IMR-90 (cell line): ENCODE measurements around the gene CD207. TPM values are rescaled to one million over a fixed set of nuclear protein-coding genes. Genes with fewer than 3 reads are reported as not detected.

Experiments
- ATAC-seq: fragments of 200-7000 bp; cut with Tn5 transposase; 2 replicates; pipeline ENCODE4 v1.9.1; 2020; ENCODE audit warnings: low read depth, mild to moderate bottlenecking, moderate library complexity
- BruUV-seq: library from RNA; stranded (reverse); fragments of 400-500 nt; replicated peaks from 2 replicates; lab custom pipeline; 2021; lab: Mats Ljungman, UMichigan
- CTCF ChIA-PET: fragments of 300-600 bp; formaldehyde crosslinking; extraction: SDS; loops from one replicate; lab custom pipeline; 2021; ENCODE audit warnings: antibody characterized with exemption; lab: Yijun Ruan, JAX
- POLR2A ChIA-PET: fragments of 300-600 bp; sonication (Branson Sonifier 250); formaldehyde crosslinking; loops from one replicate; lab custom pipeline; 2022; ENCODE audit warnings: antibody characterized with exemption; ENCODE audit not compliant: unreplicated experiment; lab: Charles Lee
- DNase-seq: peaks from one replicate; pipeline ENCODE4 v3.0.0; 2013
- H2AFZ ChIP-seq: replicated peaks from 2 replicates; pipeline ENCODE3; 2013; ENCODE audit warnings: low read length, mild to moderate bottlenecking; ENCODE audit not compliant: poor library complexity
- H2AK5ac ChIP-seq: 2 replicates; pipeline ENCODE4 v1.6.1; 2013; ENCODE audit warnings: low read depth, low read length, inconsistent platforms
- H2AK9ac ChIP-seq: replicated peaks from 2 replicates; pipeline ENCODE3; 2013; ENCODE audit warnings: mild to moderate bottlenecking, low read depth, low read length, moderate library complexity; ENCODE audit not compliant: poor library complexity
- H2BK120ac ChIP-seq: 2 replicates; pipeline ENCODE4 v1.6.1; 2013; ENCODE audit warnings: low read depth, low read length, inconsistent platforms
- H2BK15ac ChIP-seq: 3 replicates; pipeline ENCODE4 v1.6.1; 2013; ENCODE audit warnings: low read depth, low read length, inconsistent platforms
- H2BK20ac ChIP-seq: 2 replicates; pipeline ENCODE4 v1.6.1; 2013; ENCODE audit warnings: low read depth, mild to moderate bottlenecking, inconsistent platforms, low read length, moderate library complexity
- H2BK5ac ChIP-seq: 2 replicates; pipeline ENCODE4 v1.6.1; 2013; ENCODE audit warnings: mild to moderate bottlenecking, low read depth, low read length, inconsistent platforms; ENCODE audit not compliant: poor library complexity, severe bottlenecking
- H3K14ac ChIP-seq: replicated peaks from 2 replicates; pipeline ENCODE4 v1.6.1; 2013; ENCODE audit warnings: low read depth, low read length, inconsistent platforms
- H3K18ac ChIP-seq: 2 replicates; pipeline ENCODE4 v1.6.1; 2013; ENCODE audit warnings: low read depth, low read length, control low read depth
- H3K23ac ChIP-seq: 2 replicates; pipeline ENCODE4 v1.6.1; 2013; ENCODE audit warnings: low read depth, low read length, inconsistent platforms
- H3K27ac ChIP-seq: 2 replicates; pipeline ENCODE4 v1.5.1; 2013; ENCODE audit warnings: mild to moderate bottlenecking, control low read depth, low read length; ENCODE audit not compliant: insufficient read depth
- H3K27me3 ChIP-seq: 2 replicates; pipeline ENCODE4 v1.6.1; 2013; ENCODE audit warnings: low read length; ENCODE audit not compliant: control insufficient read depth, insufficient read depth
- H3K36me3 ChIP-seq: 2 replicates; pipeline ENCODE4 v1.6.1; 2013; ENCODE audit warnings: low read length, mixed read lengths; ENCODE audit not compliant: control insufficient read depth, insufficient read depth
- H3K4ac ChIP-seq: 2 replicates; pipeline ENCODE4 v1.6.1; 2013; ENCODE audit warnings: low read depth, low read length, inconsistent platforms
- H3K4me1 ChIP-seq: 2 replicates; pipeline ENCODE4 v1.6.1; 2013; ENCODE audit warnings: low read length, mixed read lengths; ENCODE audit not compliant: control insufficient read depth, insufficient read depth
- H3K4me2 ChIP-seq: 2 replicates; pipeline ENCODE4 v1.6.1; 2013; ENCODE audit warnings: low read depth, mild to moderate bottlenecking, control low read depth, low read length, moderate library complexity
- H3K4me3 ChIP-seq: 2 replicates; pipeline ENCODE4 v1.5.1; 2013; ENCODE audit warnings: low read depth, mild to moderate bottlenecking, control low read depth, low read length, moderate library complexity; ENCODE audit not compliant: insufficient read depth
- H3K56ac ChIP-seq: 2 replicates; pipeline ENCODE4 v1.6.1; 2013; ENCODE audit warnings: low read length, inconsistent platforms; ENCODE audit not compliant: insufficient read depth; ENCODE audit errors: extremely low read depth
- H3K79me1 ChIP-seq, 2 experiments: 2 replicates each; pipeline ENCODE4 v1.6.1; 2013; ENCODE audit warnings: low read length in 2 of 2, inconsistent platforms in 1 of 2, low read depth in 1 of 2
- H3K9ac ChIP-seq: 2 replicates; pipeline ENCODE4 v1.6.1; 2013; ENCODE audit warnings: low read depth, low read length, control low read depth
- H3K9me1 ChIP-seq: 2 replicates; pipeline ENCODE4 v1.6.1; 2013; ENCODE audit warnings: low read length, inconsistent platforms; ENCODE audit not compliant: insufficient read depth
- H3K9me3 ChIP-seq: 2 replicates; pipeline ENCODE4 v1.6.1; 2013; ENCODE audit warnings: low read length; ENCODE audit not compliant: control insufficient read depth, insufficient read depth
- H4K20me1 ChIP-seq: 2 replicates; pipeline ENCODE4 v1.6.1; 2013; ENCODE audit warnings: low read length, inconsistent platforms; ENCODE audit not compliant: insufficient read depth
- H4K5ac ChIP-seq: 2 replicates; pipeline ENCODE4 v1.6.1; 2013; ENCODE audit warnings: mild to moderate bottlenecking, low read depth, low read length, control low read depth
- H4K8ac ChIP-seq, 2 experiments: 2 replicates each; pipeline ENCODE4 v1.6.1; 2013; ENCODE audit warnings: low read depth in 2 of 2, low read length in 2 of 2, control low read depth in 1 of 2, inconsistent platforms in 1 of 2
- H4K91ac ChIP-seq: 2 replicates; pipeline ENCODE4 v1.6.1; 2013; ENCODE audit warnings: low read depth, low read length, inconsistent platforms; ENCODE audit not compliant: insufficient read depth
- FOS ChIP-seq: fragments of 150-350 bp; IDR thresholded peaks from 2 replicates; pipeline ENCODE4 v1.6.1; 2016; ENCODE audit warnings: low read depth, low read length
- MAZ ChIP-seq: IDR thresholded peaks from 2 replicates; pipeline ENCODE4 v1.6.1; 2012; ENCODE audit warnings: low read depth, mild to moderate bottlenecking, low read length, improper control_type of control experiment, moderate library complexity, borderline replicate concordance
- WGBS, 2 experiments: methylation state at CpG; one replicate each; pipeline versions ENCODE4 v1.1.5 to v1.1.7; 2013; ENCODE audit warnings: missing lambda C conversion rate in 2 of 2; ENCODE audit not compliant: insufficient read length in 1 of 2; ENCODE audit errors: extremely low coverage in 2 of 2; 5-methylcytosine and 5-hydroxymethylcytosine counted together
- dilution Hi-C: fragments of 300-500 bp; cut with HindIII; formaldehyde crosslinking; loops from one replicate; pipeline ENCODE4 v1.14.3; 2018; ENCODE audit warnings: low sequenced_read_pairs; ENCODE audit not compliant: unreplicated experiment
- in situ Hi-C: fragments of 300-500 bp; cut with MboI; formaldehyde crosslinking; loops from 3 replicates; pipeline ENCODE4 v1.14.3; 2019; ENCODE audit warnings: low sequenced_read_pairs, inconsistent platforms, mixed read lengths
- intact Hi-C: fragments of 100-400 bp; cut with micrococcal nuclease; formaldehyde crosslinking; loops from 2 replicates; pipeline ENCODE4 v1.10.0; 2022
- polyA plus RNA-seq, 3 experiments: library from polyadenylated mRNA; depleted of rRNA; stranded (reverse); fragments of >200 nt; gene quantifications; 2 replicates each; pipeline ENCODE4 v1.2.3, GENCODE V29; 2012; ENCODE audit warnings: low replicate concordance in 1 of 3
- total RNA-seq: library from RNA; depleted of rRNA; stranded (reverse); fragments of >200 nt; gene quantifications from 2 replicates; pipeline ENCODE4 v1.2.3, GENCODE V29; 2012

The CD207 gene
- total and polyA plus RNA-seq, 2 of the 4 experiments (the other 2 are of a cell fraction): not detected

GRCh38 chr2:70851704-70852103, 16.1 kb upstream of the CD207 start:
- no peak overlapping the region for H3K18ac ChIP-seq
- H2AFZ ChIP-seq: no peak overlapping the region
- no peak for ATAC-seq
- H4K20me1 ChIP-seq: no peaks in the 10 kb centered on the region
- H3K56ac ChIP-seq: no peak overlapping the region
- intact Hi-C loops (no loop called here), dilution Hi-C loops (no loop called here), in situ Hi-C loops (no loop called here)
- H4K5ac ChIP-seq: no peak overlapping the region
- CTCF ChIA-PET: no interaction called here
- H3K4ac ChIP-seq: no peak overlapping the region
- no peak overlapping the region for H2BK120ac ChIP-seq
- H3K27me3 ChIP-seq: peaks cover 16% of the 10 kb centered on the region
- no peak overlapping the region for H3K4me2 ChIP-seq
- H3K9me3 ChIP-seq: no peaks in the 10 kb centered on the region
- no peaks in the 10 kb centered on the region for H3K9me1 ChIP-seq
- no peak overlapping the region for H2BK5ac ChIP-seq
- BruUV-seq: no TSS peak
- H2BK20ac ChIP-seq: no peak overlapping the region
- H2AK5ac ChIP-seq: no peak overlapping the region
- no peak overlapping the region for H3K23ac ChIP-seq
- TF ChIP-seq FOS (no peak), MAZ (no peak)
- no peaks in the 10 kb centered on the region for H3K79me1 ChIP-seq
- no peaks in the 10 kb centered on the region for H3K36me3 ChIP-seq
- no peak overlapping the region for H2AK9ac ChIP-seq
- H3K4me1 ChIP-seq: no peaks in the 10 kb centered on the region
- no peak overlapping the region for H3K27ac ChIP-seq
- H4K91ac ChIP-seq: no peak overlapping the region
- no peak for DNase-seq
- no peak overlapping the region for H2BK15ac ChIP-seq
- POLR2A ChIA-PET: no interaction called here
- H3K9ac ChIP-seq: no peak overlapping the region
- H3K14ac ChIP-seq: no peak overlapping the region
- WGBS, 2 experiments: no CpG with 5 or more reads among the region's 4 CpGs
- no peak overlapping the region for H3K4me3 ChIP-seq
- H4K8ac ChIP-seq: no peak overlapping the region
